SK-N-DZ (cell line): ENCODE results near the gene INPP4A.

Experiments used
- DNase-seq: peaks from one replicate; pipeline ENCODE4 v3.0.0-alpha.2; 2015; ENCODE audit warnings: low spot score

INPP4A gene

GRCh38 chr2:98436734-98437133 is 7.9 kb upstream of the INPP4A start:
- no peak for DNase-seq

DNA sequence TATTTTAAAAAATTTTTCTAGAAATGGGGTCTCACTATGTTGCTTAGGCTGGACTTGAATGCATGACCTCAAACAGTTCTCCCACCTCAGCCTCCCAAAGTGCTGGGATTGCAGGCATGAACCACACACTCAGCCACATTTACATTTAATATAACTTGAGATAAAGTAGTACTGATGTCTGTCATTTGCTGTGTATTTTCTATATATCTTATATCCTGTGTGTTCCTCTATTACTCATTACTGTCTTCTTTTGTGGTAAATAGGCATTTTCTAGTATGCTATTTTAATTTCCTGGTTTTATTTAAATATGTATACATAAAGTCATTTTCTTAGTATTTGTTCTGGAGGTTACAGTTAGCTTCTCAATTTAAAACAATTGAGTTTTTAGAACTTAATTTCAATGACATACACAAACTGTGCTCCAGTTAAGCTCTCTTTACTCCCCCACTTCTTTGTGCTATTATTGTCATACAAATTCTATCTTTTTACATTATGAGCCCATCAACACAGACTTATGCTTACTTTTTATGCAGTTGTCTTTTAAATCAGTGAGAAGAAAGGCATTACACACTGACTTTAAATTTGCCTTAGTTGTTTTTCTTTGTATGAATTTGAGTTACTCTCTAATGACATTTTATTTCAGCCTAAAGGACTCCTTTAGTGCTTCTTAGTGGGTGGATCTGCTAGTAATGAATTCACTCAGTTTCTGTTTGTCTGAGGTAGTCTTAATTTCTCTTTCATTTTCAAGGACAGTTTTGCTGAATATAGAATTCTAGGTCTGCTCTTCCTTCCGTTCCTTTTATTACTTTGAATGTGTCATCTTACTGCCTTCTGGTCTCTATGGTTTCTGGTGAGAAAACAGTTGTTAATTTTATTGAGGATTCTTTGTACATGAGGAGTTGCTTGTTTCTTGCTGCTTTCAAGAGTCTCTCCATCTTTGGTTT is 6.2 kb upstream of the INPP4A start:
- no peak for DNase-seq

DNA sequence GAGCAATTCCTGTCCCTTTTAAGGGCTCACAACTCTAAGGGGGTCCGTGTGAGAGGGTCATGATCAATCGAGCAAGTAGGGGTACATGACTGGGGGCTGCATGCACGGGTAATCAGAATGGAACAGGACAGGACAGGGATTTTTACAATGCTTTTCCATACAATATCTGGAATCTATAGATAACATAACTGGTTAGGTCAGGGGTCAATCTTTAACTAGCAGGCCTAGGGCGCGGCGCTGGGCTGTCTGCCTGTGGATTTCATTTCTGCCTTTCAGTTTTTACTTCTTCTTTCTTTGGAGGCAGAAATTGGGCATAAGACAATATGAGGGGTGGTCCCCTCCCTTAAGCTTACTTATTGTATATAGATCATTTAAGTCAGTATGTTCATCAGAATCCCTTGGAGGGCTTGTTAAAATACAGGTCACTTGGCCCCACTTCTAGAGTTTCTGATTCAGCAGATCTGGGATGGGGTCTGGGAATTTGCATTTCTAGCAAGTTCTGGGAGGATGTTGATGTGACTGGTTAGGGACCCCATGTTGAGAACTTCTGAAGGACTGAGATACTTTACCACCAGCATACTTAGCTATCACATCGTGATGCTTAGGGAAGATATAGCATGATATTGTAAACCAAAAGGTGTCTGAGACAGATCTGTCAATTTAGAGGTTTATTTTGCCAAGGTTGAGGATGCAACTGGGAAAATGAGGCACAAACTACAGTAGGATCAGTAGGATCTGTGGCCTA is 2.8 kb upstream of the INPP4A start:
- DNase-seq: no peak

DNA sequence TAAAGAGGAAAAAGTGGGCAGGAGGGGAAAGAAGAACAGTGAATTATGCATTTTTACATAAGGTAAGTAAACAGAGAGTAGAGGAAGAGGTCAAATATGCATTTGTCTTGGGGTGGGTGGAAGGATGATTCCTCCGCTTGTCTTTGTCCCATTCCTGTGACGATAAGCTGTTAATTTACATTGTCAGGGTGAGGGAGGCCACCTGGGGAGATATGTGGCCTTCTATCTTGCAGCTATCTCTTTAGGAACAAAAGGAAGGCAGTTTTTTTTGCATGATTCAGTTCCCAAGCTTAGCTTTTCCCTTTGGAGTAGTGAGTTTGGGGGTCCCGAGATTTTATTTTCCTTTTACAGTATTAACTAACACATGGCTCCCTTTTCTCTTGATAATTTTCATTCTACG is 2.2 kb upstream of the INPP4A start:
- DNase-seq: no peak

GRCh38 chr2:98445177-98445682 is 572 bp downstream of the INPP4A start:
- DNase-seq: no peak

- DNase-seq: peak; percentile 30
Measured at GRCh38 chr2:98445683-98446581, 1.3 kb downstream of the INPP4A start.

- no peak for DNase-seq
Measured at GRCh38 chr2:98446850-98447249, 2.2 kb downstream of the INPP4A start.

GRCh38 chr2:98448441-98449145 is 3.9 kb downstream of the INPP4A start:
- DNase-seq: no peak

DNA sequence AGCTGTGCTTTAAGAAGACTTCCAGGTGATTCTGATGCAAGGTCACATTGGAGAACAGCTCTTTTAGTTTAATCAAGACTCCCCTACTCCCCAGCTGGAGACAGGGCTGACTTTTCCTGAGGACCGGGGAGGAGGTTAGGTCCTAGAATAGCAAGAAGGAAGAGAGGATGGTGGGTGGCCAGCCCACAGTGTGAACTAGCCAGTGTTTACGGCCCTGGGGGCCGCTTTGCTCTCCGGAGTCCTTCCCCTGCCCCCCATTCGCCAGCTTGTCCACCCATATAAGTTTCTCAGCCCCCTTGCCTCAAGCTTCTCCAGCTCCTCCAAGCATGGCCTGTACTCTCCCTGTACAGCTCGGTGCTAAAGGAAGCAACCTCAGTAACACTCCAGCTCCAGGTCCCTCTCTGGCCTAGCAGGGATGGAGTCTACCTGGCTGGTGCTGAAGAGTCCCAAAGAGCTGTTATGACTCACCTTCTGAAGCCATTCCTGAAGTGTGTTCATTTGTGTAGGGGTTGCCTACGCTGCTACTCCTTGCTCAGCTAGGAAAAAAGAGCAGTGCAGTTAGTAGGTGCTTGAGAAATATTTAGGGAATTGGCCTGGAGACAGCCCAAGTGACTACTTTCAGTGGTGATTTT is 7.9 kb downstream of the INPP4A start:
- no peak for DNase-seq

GRCh38 chr2:98453083-98453482 is 8.4 kb downstream of the INPP4A start:
- no peak for DNase-seq

DNA sequence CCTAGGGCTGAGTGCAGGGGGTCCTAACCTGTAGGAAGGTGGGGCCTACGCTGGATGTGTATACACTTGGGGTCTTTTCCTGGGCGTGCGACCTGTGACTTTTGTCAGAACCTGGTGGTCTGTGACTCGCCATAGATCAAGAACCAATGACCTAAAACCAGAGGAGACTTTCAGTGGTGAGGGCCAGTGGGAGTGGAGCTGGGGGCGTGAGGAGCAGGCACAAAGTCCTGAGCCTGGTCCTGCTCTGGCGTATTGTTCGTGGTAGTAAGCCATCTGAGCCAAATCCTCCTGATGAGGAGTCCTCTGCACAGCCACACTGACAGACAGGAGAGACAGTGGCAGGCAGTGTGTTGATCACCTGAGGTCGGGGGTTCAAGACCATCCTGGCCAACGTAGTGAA is 8.9 kb downstream of the INPP4A start:
- DNase-seq: no peak

- DNase-seq: no peak
Measured at GRCh38 chr2:98454073-98454472, 9.4 kb downstream of the INPP4A start.

DNA sequence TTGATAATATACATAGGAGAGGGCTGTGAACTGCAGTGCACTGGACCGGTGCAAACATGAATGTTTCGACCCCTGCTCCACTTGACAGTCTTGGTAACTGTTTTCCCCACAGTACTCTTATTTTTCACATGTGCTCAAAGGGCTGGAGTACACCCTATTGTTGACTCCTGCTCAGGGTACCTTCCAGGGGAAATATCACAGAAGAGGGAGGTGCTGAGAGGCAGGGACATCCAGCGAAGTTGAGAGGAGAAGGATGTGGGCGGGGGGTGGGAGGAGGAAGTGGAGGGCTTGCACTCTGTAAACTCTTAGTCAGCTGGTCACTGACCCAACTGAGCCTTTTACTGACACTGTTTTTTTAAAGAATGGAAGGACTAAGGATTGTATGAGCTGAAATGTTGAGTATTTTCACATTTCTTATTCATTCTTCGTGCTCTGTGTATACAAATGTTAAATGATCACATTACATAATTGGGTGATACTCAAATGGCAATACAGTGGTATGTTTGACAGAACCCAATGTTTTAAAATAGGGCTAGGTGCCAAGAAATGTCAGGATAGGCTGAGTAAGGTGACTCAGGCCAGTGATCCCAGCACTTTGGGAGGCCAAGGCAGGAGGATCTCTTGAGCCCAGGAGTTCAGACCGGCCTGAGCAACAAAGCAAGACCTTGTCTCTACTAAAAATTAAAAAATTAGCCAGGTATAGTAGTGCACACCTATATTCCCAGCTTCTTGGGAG is 10.0 kb downstream of the INPP4A start:
- no peak for DNase-seq

- DNase-seq: no peak
Measured at GRCh38 chr2:98455494-98455976, 10.9 kb downstream of the INPP4A start.

- no peak for DNase-seq
Measured at GRCh38 chr2:98457045-98457696, 12.5 kb downstream of the INPP4A start.

DNA sequence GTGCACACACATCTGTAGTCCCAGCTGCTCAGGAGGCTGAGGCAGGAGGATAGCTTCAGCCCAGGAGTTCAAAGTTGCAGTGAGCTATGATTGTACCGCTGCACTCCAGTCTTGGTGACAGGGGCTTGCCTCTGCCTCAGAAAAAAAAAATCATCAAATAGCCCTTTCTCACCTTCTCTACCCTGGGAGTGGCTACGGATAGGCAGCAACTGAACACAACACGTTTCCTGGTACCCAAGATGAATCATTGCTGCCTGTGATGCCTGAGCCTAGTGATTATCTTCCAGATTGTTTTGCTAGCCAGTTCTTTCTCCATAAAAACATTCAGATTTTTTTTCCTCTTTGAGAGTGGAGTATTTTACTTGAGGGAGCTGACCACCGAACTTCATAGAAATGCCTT is 13.5 kb downstream of the INPP4A start:
- DNase-seq: no peak

- no peak for DNase-seq
Measured at GRCh38 chr2:98458667-98459380, 14.2 kb downstream of the INPP4A start.

- no peak for DNase-seq
Measured at GRCh38 chr2:98459496-98460175, 15.0 kb downstream of the INPP4A start.
